Activated T-cell treated with anti-CD3 and anti-CD28 coated beads for 4 hours (primary cell): ENCODE data around the gene MAP3K14.

Experiments
- DNase-seq: peaks from one replicate; pipeline ENCODE4 v3.0.0-alpha.2; 2020

The MAP3K14 gene

DNA sequence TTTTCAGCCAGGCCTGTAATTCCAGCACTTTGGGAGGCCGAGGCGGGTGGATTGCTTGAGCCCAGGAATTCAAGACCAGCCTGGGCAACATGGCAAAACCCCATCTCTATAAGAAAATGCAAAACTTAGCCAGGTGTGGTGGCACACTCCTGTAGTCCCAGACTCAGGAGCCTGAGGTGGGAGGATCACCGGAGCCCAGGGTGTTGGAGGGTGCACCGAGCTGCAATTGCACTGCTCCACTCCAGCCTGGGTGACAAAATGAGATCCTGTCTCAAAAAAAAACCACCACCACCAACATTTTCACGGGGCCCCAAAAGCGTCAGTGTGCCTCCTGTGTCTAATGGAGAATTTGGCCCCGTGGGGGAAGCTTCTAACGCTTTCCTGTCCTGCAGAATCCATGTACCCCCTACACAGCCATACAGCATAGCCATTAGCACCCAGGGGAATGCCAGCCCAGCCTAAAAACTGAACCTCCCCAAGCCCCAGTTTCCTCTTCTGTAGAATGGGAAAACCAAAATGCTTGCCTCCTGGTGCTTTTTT is 22.2 kb upstream of the MAP3K14 start:
- no peak for DNase-seq

GRCh38 chr17:45338023-45338781 is 21.4 kb upstream of the MAP3K14 start:
- DNase-seq, result no peak

DNA sequence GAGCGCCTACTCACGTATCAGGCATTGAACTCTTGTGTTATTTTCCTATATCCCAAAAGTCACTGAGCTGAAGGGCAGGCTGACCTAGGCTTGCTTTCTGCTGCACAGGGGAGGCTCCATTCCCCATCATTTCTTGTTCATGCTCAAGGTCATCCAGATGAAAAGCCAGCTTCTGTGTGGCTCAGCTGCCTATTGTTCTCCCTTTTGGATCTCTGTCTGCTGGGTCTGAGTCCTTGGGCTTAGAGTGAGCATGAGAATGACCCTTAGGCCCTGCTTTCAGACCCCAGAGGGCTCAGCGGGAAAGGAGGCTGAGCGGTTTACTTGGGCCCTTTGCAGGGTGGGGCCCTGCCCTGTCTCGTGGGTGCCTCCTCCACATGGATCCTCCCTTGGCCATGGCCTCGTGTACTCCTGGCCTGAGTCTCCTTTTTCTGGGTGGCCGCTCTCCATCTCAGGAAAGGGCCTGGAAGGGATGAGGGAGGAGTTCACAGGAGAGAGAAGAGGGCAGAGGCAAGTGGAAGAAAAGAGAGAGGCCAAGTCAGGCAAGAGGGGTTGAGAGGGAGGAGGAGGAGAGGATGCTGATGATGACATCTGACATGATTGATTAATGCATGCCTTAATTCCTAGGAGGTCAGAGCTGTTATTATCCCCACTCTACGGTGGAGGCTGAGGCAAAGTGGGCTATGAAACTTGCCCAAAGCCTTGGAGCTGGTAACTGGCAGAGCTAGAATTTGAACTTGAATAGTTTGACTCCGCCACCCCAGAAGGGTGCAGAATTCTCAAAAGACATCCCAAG is 19.8 kb upstream of the MAP3K14 start:
- no peak for DNase-seq

DNA sequence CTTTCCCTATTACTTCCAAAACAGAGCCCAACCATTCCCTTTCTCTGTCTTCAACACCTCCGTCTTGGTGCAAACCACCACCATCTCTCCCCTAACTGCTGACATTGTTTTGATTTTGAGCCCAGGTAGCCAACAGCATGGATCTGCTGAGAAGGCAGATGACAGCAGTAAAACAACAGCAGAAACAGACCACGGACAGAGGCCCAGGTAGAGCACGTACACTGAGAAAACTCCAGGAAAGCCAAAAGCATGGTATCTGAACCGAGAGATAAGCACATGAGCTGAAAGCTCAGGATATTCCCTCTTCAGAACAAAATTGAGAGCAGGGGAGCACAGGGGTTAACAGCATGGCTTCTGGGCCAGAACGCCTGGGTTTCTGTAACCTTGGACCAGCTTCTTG is 18.9 kb upstream of the MAP3K14 start:
- DNase-seq, result no peak

- no peak for DNase-seq
Measured at GRCh38 chr17:45334701-45335677, 18.2 kb upstream of the MAP3K14 start.

- DNase-seq, result no peak
Measured at GRCh38 chr17:45334231-45334630, 17.4 kb upstream of the MAP3K14 start.

DNA sequence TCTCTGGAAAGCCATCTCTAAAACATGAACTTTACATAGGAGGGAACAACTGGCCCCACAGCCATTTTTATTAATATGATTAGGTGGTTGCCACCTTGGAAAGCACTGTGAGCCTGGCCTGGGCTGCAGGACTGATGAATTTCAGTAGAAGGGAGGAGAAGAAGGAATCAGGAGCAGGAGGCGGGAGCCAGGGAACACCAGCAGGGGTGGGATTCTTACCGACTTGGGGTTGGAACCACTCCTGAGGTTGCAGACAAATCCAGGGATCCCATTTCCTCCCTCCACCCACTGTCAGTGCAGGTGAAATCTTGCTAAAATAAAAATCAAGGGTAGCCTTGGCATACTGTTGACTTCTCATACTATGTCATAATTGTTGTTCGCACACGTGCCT is 16.9 kb upstream of the MAP3K14 start:
- DNase-seq, result no peak

DNA sequence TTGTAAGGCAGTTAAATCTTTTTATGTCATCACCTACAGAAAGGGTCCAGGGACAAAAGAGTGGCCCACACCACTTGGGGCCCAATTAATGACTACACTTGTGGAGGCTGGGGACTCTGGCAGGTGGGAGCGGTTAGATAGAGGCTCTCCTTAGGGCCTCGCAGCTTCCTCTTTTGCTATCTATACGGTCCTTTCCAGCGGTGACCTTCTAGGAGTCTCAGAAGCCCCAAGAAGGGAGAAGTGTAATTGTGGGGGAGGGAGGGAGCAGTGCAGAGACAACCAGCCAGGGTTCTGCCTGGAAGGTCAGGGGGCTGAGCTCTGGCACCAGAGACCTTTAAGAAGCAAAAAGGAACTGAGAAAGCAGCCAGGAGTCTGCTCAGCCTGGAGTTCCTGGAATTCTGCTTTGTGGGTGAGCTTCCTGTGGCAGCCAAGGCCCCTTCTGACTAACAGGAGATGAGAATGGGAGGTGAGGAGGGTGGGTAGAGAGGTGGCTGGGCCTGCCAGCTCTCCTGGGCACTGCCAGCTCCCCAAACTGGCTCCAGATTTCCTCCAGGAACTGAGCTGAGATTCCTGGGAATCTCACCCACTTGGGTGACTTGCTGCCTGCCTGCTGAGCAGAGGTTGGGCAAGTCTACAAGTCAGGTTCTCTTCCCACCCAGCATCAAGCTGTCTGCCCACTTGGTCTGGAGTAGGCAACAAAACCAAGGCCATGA is 16.3 kb upstream of the MAP3K14 start:
- DNase-seq, result no peak

- DNase-seq, result no peak
Measured at GRCh38 chr17:45332505-45332904, 15.7 kb upstream of the MAP3K14 start.

DNA sequence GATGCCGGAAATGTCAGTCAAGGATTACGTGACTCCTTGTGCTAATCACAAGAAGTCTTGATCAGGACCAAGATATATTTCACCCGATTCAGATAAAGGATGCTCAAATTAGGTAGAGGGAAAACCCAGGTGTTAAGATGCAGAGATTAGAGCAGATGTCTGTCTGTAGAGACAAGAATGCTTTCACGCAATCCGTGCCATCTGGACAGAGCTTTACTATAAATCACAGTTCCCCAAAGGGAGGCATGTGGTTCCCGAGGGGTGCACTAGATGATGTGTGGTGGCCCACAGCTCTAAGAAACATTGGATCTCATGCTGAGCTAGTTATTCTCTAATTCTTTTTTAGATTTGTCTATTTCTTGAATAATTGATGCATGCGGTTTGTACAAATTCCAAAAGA is 9.8 kb upstream of the MAP3K14 start:
- no peak for DNase-seq

DNA sequence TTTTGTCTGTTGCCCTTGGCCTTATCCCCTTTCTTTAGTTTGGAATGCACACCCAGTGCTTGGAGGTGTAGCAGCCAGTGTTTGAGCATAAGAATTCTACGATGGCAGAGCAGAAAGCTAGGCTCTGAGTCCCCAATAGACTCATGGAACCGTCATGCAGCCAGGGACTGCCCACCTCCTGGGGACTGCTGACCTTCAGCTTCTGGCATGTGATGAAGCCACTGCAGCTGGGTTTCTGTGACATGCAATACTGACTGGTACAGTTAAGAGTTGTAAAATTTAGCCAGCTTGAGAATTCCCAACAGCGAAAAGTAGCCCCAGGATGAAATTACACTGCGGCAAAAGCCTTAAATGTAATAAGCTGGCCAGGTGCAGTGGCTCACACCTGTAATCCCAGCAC is 9.0 kb upstream of the MAP3K14 start:
- no peak for DNase-seq

GRCh38 chr17:45324336-45324735 is 7.5 kb upstream of the MAP3K14 start:
- DNase-seq, result no peak

- no peak for DNase-seq
Measured at GRCh38 chr17:45322168-45322567, 5.3 kb upstream of the MAP3K14 start.

DNA sequence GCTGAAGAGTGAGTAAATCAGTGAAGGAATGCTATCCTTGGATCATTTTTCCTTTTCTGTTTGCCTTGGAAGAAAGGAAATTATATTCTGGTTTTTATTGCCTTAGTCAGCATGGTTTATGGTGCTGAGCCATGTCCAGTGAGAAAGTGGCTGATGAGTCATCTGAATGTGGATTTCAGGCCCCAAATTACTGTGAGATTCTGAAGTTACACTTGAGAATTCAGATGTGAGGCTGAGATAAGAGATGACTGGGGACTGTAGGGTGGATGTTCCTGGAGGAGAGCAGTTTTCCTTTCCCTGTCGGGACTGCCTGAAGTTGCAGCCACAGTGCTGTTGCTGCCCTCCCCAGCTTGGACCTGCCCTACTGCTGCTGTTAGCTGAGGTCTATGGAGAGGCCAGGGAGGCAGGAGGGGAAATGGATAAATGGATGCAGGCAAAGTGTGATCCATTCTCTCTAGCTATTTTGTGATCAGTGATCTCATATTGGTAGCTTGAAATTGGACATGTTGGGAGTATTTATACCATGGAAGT is 4.2 kb upstream of the MAP3K14 start:
- no peak for DNase-seq

DNA sequence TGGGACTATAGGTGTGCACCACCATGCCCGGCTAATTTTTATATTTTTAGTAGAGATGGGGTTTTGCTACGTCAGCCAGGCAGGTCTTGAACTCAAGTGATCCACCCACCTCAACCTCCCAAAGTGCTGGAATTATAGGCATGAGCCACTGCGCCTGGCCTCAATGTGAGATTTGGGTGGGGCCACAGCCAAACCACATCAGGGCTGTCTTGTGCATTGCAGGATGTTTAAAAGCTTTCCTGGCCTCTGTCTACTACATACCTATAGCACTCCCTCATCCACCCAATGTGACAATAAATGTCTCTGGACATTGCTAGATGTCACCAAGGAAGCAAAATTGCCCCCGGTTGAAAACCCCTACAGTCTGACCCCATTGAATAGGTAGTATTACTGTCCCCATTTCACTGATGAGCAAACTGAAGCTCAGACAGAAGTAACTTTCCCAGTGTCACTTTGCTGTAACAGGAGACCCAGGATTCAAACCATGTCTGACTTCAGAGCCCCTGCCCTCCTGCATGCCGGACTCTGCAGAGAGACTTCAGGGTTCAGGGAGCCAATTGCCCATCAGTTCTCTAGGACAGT is 3.6 kb upstream of the MAP3K14 start:
- no peak for DNase-seq

DNA sequence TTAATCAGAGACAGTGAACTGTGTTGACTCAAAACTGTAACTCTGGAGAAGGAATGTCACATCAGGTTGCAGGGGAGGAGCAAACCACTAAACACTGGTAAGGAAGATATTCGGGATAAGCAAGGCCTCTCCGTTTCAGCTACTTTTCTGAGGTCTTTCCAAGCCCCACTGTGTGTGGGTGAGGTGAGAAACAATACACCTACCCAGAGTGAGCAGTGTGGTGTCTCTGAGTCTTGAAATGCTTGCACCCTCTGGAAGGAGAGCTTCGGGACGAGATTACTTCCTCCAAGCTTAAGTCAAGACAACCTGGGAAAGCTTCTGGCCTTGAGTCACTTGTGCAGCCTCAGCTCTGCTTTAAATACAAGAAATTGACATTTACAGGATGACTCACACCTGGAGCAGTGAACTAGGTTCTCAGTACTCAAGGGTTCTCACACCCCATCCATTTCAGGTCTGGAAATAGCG is 2.5 kb upstream of the MAP3K14 start:
- DNase-seq, result no peak

DNA sequence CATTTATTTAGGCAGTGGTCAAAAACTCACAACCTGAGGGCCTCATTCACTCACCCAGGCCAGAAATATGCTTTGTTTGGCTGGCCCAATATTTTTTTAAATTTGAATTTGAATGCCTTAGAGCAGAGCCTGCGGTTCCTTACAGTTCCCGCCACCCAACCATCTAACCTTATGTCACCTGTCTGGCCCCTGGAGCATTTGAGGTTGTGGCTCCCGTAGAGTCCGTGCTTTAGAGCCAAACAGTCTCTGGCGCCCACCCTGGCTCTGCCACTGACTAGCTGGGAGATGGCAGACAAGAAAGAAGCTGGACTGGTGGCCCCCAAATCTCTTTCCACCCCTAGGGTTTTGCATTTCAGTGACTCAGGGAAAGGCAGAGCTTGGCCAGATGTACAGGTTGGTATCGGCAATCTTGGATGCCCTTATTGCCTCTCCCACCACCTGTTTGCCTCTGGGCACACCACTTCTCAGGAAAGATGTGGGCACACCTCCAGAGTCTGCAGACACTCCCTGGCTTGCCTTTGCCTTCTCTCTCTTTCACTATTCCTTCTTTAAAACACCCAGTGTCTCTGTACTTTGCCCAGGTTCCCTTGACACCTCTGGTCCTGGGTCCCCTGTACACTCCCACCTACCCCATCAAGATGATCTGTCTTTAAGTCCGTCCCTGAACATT is 1.9 kb upstream of the MAP3K14 start:
- DNase-seq, result no peak

DNA sequence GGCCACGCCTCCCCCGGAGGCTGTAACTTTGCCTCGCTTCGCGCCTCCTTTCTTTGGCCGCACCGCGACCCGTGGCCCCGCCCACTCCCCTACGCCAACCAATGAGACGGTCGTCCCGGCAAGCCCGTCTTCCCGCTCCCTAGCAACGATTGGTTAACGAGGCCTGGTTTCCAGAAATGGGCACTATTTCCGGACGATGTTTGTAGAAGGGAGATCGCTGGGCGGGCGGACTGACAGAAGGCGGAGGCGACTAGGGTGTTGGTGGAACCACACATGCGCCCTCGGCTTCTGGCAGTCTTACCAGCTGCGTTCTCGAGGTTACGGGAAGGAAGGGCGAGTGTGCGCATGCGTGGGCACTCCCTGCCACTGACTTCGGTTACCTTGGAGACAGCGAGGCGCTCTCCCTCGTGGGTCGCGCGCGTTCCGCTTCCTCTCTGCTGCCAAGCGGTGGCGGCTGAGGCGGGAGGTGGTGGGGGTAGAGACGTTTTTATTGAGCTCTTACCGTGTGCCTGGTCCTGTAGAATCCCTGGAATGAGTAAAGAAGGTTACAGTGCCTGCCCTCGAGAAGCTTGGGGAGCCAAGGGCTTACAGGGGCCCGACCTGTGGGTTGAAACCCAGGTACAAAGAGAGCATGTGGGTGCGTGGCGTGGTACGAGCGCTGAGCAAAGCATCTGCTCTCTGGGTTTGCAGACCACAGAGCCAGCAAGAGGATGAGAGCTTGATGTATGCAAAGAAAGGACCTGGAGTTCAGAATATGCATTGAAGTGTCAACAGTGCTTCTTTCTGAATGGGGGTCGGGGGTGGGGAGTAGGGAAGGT is 500 bp upstream of the MAP3K14 start:
- peak; percentile 99 for DNase-seq

GRCh38 chr17:45315648-45316433 is 979 bp downstream of the MAP3K14 start:
- DNase-seq, result no peak
